SH-SY5Y (cell line): Measurements from ENCODE around the gene ATRN.

ENCODE experiments used
- GATA2 ChIP-seq: IDR thresholded peaks from 2 replicates; pipeline ENCODE4 v1.6.1; 2011; ENCODE audit warnings: mild to moderate bottlenecking, low read depth, low read length
- GATA3 ChIP-seq: IDR thresholded peaks from 2 replicates; pipeline ENCODE4 v1.6.1; 2011; ENCODE audit warnings: low read depth, mild to moderate bottlenecking, low read length, moderate library complexity

- TF ChIP-seq GATA2 (no peak), GATA3 (no peak)
Observed at GRCh38 chr20:3678856-3679720, 208.3 kb downstream of the ATRN start.
